ENCODE measurements around the gene RAB1B.

DNA sequence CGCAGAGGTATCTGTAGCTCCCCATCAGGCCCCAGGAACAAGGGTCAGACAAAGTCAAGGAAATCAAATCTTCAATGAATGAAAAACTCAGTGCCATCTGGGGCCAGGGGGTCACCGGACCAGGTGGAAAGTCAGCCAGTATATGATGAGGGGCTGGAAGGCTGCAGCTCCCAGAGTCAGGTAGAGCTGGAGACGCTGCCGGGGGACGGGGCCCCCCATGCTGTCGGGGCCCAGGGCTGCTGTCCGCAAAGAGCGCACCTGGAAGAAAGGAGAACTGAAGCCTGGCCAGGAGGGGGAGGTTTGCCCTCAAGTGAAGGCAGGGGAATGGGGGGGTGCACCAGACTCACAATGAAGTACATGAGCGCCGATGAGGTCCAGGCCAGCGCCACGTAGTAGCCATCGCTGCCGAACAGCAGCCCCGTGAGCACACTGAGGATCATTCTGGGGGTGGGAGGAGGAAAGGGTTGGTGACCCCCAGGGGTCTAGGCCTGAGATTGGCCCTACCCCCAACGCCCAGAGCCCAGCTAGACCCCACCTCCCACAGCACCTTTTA lies 16.2 kb downstream of the RAB1B start:
- TF ChIP-seq, protein P1, sequence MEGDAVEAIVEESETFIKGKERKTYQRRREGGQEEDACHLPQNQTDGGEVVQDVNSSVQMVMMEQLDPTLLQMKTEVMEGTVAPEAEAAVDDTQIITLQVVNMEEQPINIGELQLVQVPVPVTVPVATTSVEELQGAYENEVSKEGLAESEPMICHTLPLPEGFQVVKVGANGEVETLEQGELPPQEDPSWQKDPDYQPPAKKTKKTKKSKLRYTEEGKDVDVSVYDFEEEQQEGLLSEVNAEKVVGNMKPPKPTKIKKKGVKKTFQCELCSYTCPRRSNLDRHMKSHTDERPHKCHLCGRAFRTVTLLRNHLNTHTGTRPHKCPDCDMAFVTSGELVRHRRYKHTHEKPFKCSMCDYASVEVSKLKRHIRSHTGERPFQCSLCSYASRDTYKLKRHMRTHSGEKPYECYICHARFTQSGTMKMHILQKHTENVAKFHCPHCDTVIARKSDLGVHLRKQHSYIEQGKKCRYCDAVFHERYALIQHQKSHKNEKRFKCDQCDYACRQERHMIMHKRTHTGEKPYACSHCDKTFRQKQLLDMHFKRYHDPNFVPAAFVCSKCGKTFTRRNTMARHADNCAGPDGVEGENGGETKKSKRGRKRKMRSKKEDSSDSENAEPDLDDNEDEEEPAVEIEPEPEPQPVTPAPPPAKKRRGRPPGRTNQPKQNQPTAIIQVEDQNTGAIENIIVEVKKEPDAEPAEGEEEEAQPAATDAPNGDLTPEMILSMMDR (IDR thresholded peaks at IDR 0.05): no peak
- TF ChIP-seq EZH2 (IDR thresholded peaks at IDR 0.05; ENCODE audit: borderline replicate concordance, insufficient read depth, low read depth, low read length, poor library complexity, severe bottlenecking): no peak

All from B cell (primary cell).